KMS-11 (cell line): ENCODE results near the gene GLI1.

ENCODE experiments used
- H2AFZ ChIP-seq: fragments of 200-600 bp; sonication (generic); 2 replicates; pipeline ENCODE4 v1.6.1; 2016; ENCODE audit warnings: antibody characterized with exemption, mixed run types, low read depth
- H3K27ac ChIP-seq: fragments of 200-600 bp; sonication (generic); 2 replicates; pipeline ENCODE4 v1.6.1; 2016; ENCODE audit warnings: mild to moderate bottlenecking, mixed run types
- H3K27me3 ChIP-seq: fragments of 200-600 bp; sonication (generic); 2 replicates; pipeline ENCODE4 v1.6.1; 2017; ENCODE audit warnings: mild to moderate bottlenecking, low read depth, mixed run types, moderate library complexity; ENCODE audit not compliant: insufficient read depth
- H3K36me3 ChIP-seq: fragments of 200-600 bp; sonication (generic); 2 replicates; pipeline ENCODE4 v1.6.1; 2017; ENCODE audit warnings: mild to moderate bottlenecking, mixed run types; ENCODE audit not compliant: insufficient read depth
- H3K4me1 ChIP-seq: fragments of 200-600 bp; sonication (generic); 2 replicates; pipeline ENCODE4 v1.6.1; 2016; ENCODE audit warnings: mild to moderate bottlenecking, low read depth, mixed run types; ENCODE audit not compliant: poor library complexity, severe bottlenecking
- H3K4me2 ChIP-seq: fragments of 200-600 bp; sonication (generic); 2 replicates; pipeline ENCODE4 v1.7.0; 2016; ENCODE audit warnings: mild to moderate bottlenecking, mixed run types
- H3K4me3 ChIP-seq: fragments of 200-600 bp; sonication (generic); IDR thresholded peaks from 2 replicates; pipeline ENCODE4 v1.6.1; 2017; ENCODE audit warnings: low read depth, low read length, mixed read lengths; ENCODE audit not compliant: insufficient read depth
- H3K79me2 ChIP-seq: fragments of 200-600 bp; sonication (generic); 2 replicates; pipeline ENCODE4 v1.6.1; 2016; ENCODE audit warnings: low read depth, mixed run types; ENCODE audit not compliant: insufficient read depth
- H3K9ac ChIP-seq: fragments of 200-600 bp; sonication (generic); 2 replicates; pipeline ENCODE4 v1.6.1; 2016; ENCODE audit warnings: mild to moderate bottlenecking, mixed run types
- H4K20me1 ChIP-seq: fragments of 200-600 bp; sonication (generic); 2 replicates; pipeline ENCODE4 v1.6.1; 2016; ENCODE audit warnings: mild to moderate bottlenecking, mixed run types; ENCODE audit not compliant: insufficient read depth
- TF ChIP-seq, protein P1 (sequence below): fragments of 200-600 bp; sonication (generic); conservative IDR thresholded peaks from 2 replicates; pipeline ENCODE4 v1.6.1; 2017; ENCODE audit warnings: low read depth, mild to moderate bottlenecking, antibody characterized with exemption, low read length, moderate library complexity, mixed read lengths

GLI1 gene

DNA sequence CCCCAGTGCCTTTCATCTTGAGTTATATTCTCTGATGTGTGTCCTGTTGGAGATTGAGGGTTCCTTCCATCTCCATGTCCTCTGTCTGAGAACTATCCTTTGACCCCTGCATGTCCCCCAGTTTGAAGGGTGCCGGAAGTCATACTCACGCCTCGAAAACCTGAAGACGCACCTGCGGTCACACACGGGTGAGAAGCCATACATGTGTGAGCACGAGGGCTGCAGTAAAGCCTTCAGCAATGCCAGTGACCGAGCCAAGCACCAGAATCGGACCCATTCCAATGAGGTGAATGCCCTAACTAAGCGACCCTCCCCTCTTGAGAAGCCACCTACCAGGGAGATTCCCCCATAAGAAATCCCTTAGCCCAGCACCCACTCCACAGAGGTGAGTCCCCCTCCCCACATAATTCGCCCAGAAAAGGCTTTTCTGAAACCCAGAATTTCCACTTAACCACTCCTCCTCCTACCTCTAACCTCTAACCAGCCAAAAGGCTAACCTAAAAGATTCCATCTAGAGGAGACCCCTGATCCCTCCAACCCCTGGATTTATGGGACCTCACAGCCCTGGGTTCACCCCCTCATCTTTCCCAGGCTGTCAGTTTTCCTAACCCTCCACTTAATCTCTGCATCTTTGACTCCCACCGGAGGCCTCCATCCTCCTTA, 7.8 kb downstream of the GLI1 start:
- peaks cover 93% of the 10 kb centered on the region for H3K27me3 ChIP-seq

DNA sequence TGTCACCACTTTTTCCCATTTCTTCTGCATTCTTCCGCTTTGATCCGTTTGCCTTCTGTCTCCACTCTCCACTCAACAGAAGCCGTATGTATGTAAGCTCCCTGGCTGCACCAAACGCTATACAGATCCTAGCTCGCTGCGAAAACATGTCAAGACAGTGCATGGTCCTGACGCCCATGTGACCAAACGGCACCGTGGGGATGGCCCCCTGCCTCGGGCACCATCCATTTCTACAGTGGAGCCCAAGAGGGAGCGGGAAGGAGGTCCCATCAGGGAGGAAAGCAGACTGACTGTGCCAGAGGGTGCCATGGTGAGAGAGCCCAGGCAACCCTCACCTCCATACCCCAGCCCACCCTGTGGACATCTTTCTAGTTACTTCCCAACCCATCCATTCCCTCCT, 8.3 kb downstream of the GLI1 start:
- no peak overlapping the region for H3K9ac ChIP-seq

More for the DNA sequence above, 7.8 kb downstream of the GLI1 start:
- Histone ChIP-seq H3K4me3 (no peak overlapping the region), H3K4me2 (no peak overlapping the region), H3K36me3 (no peaks in the 10 kb centered on the region), H3K9ac (no peak overlapping the region), H3K27ac (no peak overlapping the region), H4K20me1 (no peaks in the 10 kb centered on the region), H3K79me2 (no peaks in the 10 kb centered on the region), H2AFZ (no peak overlapping the region), H3K4me1 (peaks cover 7% of the 10 kb centered on the region)
- TF ChIP-seq, protein P1, sequence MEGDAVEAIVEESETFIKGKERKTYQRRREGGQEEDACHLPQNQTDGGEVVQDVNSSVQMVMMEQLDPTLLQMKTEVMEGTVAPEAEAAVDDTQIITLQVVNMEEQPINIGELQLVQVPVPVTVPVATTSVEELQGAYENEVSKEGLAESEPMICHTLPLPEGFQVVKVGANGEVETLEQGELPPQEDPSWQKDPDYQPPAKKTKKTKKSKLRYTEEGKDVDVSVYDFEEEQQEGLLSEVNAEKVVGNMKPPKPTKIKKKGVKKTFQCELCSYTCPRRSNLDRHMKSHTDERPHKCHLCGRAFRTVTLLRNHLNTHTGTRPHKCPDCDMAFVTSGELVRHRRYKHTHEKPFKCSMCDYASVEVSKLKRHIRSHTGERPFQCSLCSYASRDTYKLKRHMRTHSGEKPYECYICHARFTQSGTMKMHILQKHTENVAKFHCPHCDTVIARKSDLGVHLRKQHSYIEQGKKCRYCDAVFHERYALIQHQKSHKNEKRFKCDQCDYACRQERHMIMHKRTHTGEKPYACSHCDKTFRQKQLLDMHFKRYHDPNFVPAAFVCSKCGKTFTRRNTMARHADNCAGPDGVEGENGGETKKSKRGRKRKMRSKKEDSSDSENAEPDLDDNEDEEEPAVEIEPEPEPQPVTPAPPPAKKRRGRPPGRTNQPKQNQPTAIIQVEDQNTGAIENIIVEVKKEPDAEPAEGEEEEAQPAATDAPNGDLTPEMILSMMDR, result no peak

DNA sequence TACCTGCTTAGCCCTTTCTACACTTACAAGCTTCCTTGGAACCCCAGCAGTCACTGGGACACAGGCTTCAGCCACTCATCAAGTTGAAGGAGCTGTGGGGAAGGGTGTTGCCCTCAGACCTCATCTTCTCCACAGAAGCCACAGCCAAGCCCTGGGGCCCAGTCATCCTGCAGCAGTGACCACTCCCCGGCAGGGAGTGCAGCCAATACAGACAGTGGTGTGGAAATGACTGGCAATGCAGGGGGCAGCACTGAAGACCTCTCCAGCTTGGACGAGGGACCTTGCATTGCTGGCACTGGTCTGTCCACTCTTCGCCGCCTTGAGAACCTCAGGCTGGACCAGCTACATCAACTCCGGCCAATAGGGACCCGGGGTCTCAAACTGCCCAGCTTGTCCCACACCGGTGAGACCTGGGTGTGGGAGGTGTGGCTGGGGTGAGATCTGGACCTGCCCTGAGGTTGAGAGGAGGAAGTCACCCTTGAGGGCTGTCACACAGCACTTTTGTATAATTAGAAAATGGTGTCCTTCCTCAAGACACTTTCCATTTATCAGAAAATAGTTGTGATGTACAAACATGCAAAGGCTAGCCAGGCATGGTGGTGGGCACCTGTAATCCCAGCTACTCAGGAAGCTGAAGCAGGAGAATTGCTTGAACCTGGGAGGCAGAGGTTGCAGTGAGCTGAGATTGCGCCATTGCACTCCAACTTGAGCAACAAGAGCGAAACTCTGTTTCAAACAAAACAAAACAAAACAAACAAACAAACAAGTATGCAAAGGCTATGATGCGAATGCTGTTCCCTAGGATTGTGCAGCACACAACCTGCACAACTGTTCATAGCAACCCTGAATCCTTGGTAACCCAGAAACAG, 9.9 kb downstream of the GLI1 start:
- H3K27ac ChIP-seq, result no peak overlapping the region
- TF ChIP-seq, protein P1, result no peak
- no peak overlapping the region for H3K4me3 ChIP-seq
- H3K4me1 ChIP-seq, result no peaks in the 10 kb centered on the region
- no peaks in the 10 kb centered on the region for H3K79me2 ChIP-seq
- H2AFZ ChIP-seq, result no peak overlapping the region
- H3K9ac ChIP-seq, result no peak overlapping the region
- no peaks in the 10 kb centered on the region for H3K36me3 ChIP-seq
- no peaks in the 10 kb centered on the region for H4K20me1 ChIP-seq
- H3K27me3 ChIP-seq, result peaks cover 100% of the 10 kb centered on the region
- no peak overlapping the region for H3K4me2 ChIP-seq

More for the DNA sequence above, 8.3 kb downstream of the GLI1 start:
- H3K36me3 ChIP-seq, result no peaks in the 10 kb centered on the region
- H3K27me3 ChIP-seq, result peaks cover 99% of the 10 kb centered on the region
- H3K27ac ChIP-seq, result no peak overlapping the region
- H3K4me2 ChIP-seq, result no peak overlapping the region
- no peaks in the 10 kb centered on the region for H4K20me1 ChIP-seq
- no peak overlapping the region for H3K4me3 ChIP-seq
- TF ChIP-seq, protein P1, result no peak
- H2AFZ ChIP-seq, result no peak overlapping the region
- peaks cover 5% of the 10 kb centered on the region for H3K4me1 ChIP-seq
- H3K79me2 ChIP-seq, result no peaks in the 10 kb centered on the region

DNA sequence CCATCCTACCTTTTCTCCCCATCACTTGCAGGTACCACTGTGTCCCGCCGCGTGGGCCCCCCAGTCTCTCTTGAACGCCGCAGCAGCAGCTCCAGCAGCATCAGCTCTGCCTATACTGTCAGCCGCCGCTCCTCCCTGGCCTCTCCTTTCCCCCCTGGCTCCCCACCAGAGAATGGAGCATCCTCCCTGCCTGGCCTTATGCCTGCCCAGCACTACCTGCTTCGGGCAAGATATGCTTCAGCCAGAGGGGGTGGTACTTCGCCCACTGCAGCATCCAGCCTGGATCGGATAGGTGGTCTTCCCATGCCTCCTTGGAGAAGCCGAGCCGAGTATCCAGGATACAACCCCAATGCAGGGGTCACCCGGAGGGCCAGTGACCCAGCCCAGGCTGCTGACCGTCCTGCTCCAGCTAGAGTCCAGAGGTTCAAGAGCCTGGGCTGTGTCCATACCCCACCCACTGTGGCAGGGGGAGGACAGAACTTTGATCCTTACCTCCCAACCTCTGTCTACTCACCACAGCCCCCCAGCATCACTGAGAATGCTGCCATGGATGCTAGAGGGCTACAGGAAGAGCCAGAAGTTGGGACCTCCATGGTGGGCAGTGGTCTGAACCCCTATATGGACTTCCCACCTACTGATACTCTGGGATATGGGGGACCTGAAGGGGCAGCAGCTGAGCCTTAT, 10.8 kb downstream of the GLI1 start:
- Histone ChIP-seq H3K27me3 (peaks cover 91% of the 10 kb centered on the region), H3K9ac (no peak overlapping the region), H3K79me2 (no peaks in the 10 kb centered on the region), H3K4me2 (no peak overlapping the region), H2AFZ (no peak overlapping the region), H3K27ac (no peak overlapping the region), H3K36me3 (no peaks in the 10 kb centered on the region), H4K20me1 (no peaks in the 10 kb centered on the region), H3K4me1 (no peaks in the 10 kb centered on the region), H3K4me3 (no peak overlapping the region)
- TF ChIP-seq, protein P1, result no peak
